Omental fat pad (tissue), 4 donors: ENCODE results near the gene SPRING1. TPM values are rescaled to one million over a fixed set of nuclear protein-coding genes. Genes with fewer than 3 reads are reported as not detected.
"Not testable (repeated sequence)": the region's sequence is repeated elsewhere in the genome, so short reads cannot be mapped to it uniquely, and the experiment has no call there.

Source experiments
- ATAC-seq: fragments of 150-250 bp; one replicate; pipeline ENCODE4 v1.9.1; 2016; ENCODE audit warnings: mild to moderate bottlenecking, moderate library complexity; ENCODE audit not compliant: low FRiP score
- DNase-seq: peaks from one replicate; pipeline ENCODE4 v3.0.0-alpha.2; 2019; ENCODE audit warnings: low spot score
- CTCF ChIP-seq, 3 donors: fragments of 450-650 bp; IDR thresholded peaks; one replicate each; pipeline ENCODE4 v1.5.1; 2016 to 2017; ENCODE audit warnings: antibody characterized with exemption in 3 of 3, mild to moderate bottlenecking in 3 of 3, moderate library complexity in 2 of 3
- total RNA-seq, 4 donors: library from RNA; depleted of rRNA; stranded (reverse); fragments of >200 nt; gene quantifications; one replicate each; pipeline ENCODE4 v1.1.0, GENCODE V29; 2016

SPRING1 gene
- total RNA-seq, 4 donors from 2014 or later, result 15.3 to 30.7 (median 22.0) TPM

DNA sequence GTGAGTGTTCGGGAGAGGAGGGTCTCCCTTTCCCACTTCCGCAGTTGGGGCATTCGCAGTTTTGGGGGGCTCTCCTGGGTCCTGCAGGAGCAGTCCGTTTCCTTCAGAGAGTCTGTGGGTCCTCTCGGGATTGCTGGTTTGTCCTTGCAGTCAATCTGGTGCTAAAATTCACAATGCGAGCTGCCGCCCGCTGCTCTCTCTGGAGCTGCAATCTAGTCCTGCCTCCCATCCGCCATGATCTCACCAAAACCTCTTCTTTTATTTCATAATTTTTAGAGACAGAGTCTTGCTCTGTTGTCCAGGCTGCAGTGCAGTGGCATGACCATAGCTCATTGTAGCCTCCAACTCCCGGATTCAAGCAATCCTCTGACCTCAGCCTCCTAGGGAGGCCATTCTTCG, 22.8 kb upstream of the SPRING1 start:
- TF ChIP-seq CTCF (IDR thresholded peaks at IDR 0.05), result no peak
- no peak for DNase-seq

GRCh38 chr12:116759783-116760621, 22.1 kb upstream of the SPRING1 start:
- no peak for TF ChIP-seq CTCF (IDR thresholded peaks at IDR 0.05)
- no peak for ATAC-seq

More for the DNA sequence above, 22.8 kb upstream of the SPRING1 start:
- ATAC-seq, result no peak

GRCh38 chr12:116754783-116755182, 16.9 kb upstream of the SPRING1 start:
- ATAC-seq, DNase-seq: not testable (repeated sequence)

More at GRCh38 chr12:116759783-116760621, 22.1 kb upstream of the SPRING1 start:
- no peak for DNase-seq

- ATAC-seq, DNase-seq: not testable (repeated sequence)
These were observed 16.2 kb upstream of the SPRING1 start for GRCh38 chr12:116754097-116754496.

- DNase-seq (no peak), ATAC-seq (no peak)
- TF ChIP-seq CTCF (IDR thresholded peaks at IDR 0.05), result no peak
These were observed 12.4 kb upstream of the SPRING1 start for GRCh38 chr12:116750298-116750697.

DNA sequence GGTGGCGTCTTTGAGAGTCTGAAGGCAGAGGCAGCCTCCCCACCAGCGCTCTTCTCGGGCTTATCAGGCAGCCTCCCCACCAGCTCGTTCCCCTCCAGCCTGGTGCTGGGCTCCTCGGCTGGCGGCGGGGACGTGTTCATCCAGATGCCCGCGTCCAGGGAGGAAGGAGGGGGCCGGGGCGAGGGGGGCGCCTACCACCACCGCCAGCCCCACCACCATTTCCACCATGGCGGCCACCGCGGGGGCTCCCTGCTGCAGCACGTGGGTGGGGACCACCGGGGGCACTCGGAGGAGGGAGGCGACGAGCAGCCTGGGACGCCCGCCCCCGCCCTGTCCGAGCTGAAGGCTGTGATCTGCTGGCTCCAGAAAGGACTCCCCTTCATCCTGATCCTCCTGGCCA, 12.0 kb upstream of the SPRING1 start:
- ATAC-seq, result no peak
- no peak for DNase-seq
- TF ChIP-seq CTCF (IDR thresholded peaks at IDR 0.05), result no peak

GRCh38 chr12:116745554-116745953, 7.7 kb upstream of the SPRING1 start:
- DNase-seq (no peak), ATAC-seq (no peak)
- no peak for TF ChIP-seq CTCF (IDR thresholded peaks at IDR 0.05)

GRCh38 chr12:116744766-116745165, 6.9 kb upstream of the SPRING1 start:
- DNase-seq (no peak), ATAC-seq (no peak)
- TF ChIP-seq CTCF (IDR thresholded peaks at IDR 0.05), result no peak

- not testable (repeated sequence) for DNase-seq, ATAC-seq
These were observed 4.9 kb upstream of the SPRING1 start for GRCh38 chr12:116742787-116743186.
